IPS-18c (cell line): Measurements from ENCODE around the gene EMP3.

Experiments
- H3K4me3 ChIP-seq: 2 replicates; pipeline ENCODE4 v1.7.0; 2013; ENCODE audit warnings: low read depth, mild to moderate bottlenecking, low read length, moderate library complexity; ENCODE audit not compliant: insufficient read depth
- H3K9me3 ChIP-seq: one replicate; pipeline ENCODE4 v1.6.1; 2013; ENCODE audit warnings: mild to moderate bottlenecking, low read length, moderate library complexity; ENCODE audit not compliant: control insufficient read depth, insufficient read depth

Gene EMP3

DNA sequence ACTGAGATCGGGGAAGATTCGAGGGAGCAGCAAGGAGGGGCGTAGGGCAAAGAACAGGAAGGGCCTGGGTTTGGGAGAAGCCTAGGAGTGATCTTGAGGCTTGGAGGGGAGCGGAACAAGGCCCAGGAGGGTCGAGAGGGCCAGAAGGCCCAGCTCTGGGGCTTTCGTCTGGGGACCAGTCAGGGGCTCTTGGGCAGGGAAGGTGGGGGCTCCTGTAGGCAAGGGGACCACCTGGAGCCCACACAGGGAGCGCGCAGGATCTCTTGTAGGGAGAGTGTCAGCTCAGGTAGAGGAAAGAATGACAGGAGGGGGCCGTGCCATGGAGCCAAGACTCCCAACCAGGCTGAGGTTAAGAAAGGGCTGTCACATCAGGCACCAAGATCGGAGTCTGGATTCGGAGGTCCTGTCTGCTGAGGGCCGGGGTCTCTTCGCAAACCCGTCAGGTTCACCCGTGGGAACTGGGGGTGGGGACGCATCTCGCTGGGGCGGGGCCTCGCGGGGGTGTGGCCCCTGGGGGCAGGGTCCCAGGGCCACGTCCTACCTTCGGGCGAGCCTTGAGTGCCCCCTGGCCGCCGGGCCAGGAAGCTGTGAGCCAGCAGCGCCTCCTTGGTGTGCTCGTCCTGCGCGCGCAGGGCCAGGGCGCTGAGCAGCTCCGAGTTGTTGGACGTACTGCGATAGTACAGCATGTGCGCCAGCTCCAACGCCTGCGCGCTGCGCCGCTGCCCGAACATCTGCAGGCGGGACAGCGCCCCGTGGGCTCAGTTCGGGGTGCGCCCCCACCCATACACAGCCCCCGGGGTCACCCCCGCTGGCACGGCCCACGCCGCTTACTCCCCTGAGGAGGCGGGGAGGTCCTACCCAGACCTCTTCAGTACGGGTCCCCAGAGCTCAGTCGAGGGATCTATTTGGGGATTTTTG, 8.4 kb downstream of the EMP3 start:
- H3K9me3 ChIP-seq: no peaks in the 10 kb centered on the region
- peak overlapping the region; percentile 50 for H3K4me3 ChIP-seq

DNA sequence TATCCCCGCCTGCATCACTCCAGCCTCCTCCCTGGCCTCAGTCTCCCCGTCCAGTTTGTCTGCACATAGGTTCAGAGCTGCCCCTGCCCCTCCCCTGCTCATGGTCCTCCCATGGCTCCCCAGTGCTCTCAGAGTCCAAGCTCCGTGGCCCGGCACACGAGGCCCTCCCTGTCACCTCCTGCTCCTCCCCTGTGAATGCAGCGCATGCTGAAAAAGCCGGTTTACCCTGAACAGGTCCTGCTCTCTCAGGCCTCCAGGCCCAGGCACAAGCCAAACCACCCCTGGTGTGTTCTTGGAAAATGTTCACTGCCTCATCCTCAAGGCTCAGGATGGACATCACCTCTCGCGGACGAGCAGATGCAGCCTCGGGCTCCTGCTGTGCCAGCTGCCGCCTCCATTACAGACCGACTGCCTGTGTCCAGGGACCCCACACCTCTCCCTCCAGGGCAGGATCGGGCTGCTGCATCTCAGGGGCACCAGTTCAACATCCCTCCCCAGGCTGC, 13.0 kb downstream of the EMP3 start:
- H3K9me3 ChIP-seq: no peaks in the 10 kb centered on the region
- H3K4me3 ChIP-seq: no peak overlapping the region

- Histone ChIP-seq H3K9me3 (no peaks in the 10 kb centered on the region), H3K4me3 (no peak overlapping the region)
These were observed 13.6 kb downstream of the EMP3 start for GRCh38 chr19:48338802-48339503.

DNA sequence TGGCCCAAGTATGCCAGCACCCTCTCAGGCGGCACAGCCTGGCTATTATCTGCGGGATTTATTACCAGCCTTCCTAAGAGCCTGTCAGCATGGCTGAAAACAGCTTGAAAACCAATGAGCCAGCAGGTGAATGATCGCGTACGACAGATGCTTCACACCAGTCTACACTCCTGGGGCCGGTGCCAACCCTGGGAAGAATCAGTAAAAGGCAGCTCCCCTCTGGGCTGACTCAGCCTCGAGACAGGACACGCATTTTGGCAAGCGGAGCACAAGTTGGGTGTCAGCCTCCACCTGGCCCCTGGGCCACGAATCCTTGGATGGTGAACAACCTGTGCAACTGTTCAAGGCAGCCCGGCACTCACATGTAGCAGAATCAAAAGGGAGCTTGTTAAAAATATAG, 15.6 kb downstream of the EMP3 start:
- Histone ChIP-seq H3K9me3 (no peaks in the 10 kb centered on the region), H3K4me3 (no peak overlapping the region)

DNA sequence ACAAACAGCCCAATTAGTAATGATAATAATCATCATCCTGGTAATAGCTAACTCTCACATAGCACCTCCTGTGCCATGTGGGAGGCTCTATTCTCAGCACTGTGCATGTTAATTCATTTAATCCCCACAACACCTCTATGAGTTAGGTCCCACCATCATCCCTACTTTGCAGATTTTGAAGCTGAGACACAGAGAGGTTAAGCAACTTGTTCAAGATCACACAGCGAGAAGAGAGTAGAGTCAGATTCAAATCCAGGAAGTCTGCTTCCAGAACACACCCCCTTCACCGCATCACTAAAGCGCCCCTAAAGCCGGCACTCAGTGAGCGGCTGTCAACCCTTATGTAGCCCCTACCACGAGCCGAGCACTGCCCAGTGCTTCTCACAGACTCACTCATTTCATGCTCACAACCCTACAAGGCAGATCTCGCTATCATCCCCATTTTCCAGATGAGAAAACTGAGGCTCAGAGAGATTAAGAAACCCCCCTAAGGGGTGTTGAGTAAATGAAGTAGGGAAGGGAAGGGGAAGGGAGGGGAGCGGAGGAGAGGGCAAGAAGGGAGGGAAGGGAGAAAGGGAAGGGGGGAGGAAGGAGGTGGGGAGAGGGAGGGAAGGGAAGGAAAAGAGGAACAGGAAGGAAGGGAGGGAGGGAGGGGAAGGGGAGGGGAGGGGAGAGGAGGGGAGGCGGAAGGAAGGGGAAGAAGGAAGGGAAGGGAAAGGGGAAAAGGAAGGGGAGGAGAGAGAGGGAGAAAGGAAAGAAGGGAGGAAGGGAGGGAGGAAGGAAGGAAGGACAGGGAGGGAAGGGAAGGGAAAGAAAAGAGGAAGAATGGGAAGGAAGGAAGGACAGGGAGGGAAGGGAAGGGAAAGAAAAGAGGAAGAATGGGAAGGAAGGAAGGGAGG, 16.4 kb downstream of the EMP3 start:
- Histone ChIP-seq H3K9me3 (no peaks in the 10 kb centered on the region), H3K4me3 (no peak overlapping the region)

- Histone ChIP-seq H3K9me3 (no peaks in the 10 kb centered on the region), H3K4me3 (no peak overlapping the region)
These were observed 17.0 kb downstream of the EMP3 start for GRCh38 chr19:48342414-48342738.

DNA sequence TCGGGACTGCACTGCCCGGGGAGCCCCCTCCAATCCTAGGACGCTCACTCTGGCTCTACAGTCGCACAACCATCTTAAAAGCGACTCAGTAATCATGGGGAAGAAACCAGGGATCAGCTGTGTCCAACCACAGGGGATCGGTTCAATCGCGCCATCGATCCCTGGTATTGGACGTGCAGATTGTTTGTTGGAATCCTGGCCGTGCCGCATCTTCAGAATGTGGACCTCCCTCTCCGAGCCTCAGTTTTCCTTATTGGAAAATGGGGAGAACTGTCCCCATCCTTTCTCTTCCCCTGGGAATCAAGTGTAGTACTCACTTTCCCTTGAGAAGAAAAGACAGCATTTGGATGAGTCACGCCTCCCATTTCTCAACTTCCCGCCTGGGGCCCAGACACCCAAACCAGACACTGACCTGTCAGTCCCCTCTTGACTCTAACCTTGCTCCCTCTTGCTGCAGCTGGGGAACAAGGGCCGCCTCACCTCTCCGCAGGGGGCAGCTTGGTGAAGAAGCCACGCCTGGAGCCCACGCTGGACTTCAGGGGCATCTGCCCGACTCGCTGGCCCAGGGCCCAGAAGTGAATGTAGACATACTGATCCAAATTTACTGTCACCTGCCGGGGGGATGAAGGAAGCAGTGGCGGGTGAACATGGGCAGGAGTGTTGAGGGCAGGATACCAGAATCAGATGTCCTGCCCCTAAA, 17.6 kb downstream of the EMP3 start:
- H3K4me3 ChIP-seq: no peak overlapping the region
- H3K9me3 ChIP-seq: no peaks in the 10 kb centered on the region

DNA sequence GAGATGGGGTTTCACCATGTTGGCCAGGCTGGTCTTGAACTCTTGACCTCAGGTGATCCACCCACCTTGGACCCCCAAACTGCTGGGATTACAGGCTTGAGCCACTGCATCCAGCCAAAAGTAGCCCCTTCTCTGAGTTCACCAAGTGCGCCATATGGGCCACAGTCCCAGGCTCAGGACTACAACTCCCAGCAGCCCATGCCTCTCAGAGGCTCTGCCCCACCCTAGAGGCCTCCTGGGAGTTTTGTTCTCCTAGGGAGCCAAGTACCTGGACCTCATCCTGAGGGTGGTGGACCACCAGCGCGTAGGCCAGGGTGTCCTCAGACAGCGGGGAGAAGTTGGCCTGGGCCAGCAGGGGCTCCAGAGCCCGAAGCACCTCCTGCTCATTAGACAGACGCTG, 19.5 kb downstream of the EMP3 start:
- Histone ChIP-seq H3K9me3 (no peaks in the 10 kb centered on the region), H3K4me3 (no peak overlapping the region; the same call in 1 of the 2 replicates)

DNA sequence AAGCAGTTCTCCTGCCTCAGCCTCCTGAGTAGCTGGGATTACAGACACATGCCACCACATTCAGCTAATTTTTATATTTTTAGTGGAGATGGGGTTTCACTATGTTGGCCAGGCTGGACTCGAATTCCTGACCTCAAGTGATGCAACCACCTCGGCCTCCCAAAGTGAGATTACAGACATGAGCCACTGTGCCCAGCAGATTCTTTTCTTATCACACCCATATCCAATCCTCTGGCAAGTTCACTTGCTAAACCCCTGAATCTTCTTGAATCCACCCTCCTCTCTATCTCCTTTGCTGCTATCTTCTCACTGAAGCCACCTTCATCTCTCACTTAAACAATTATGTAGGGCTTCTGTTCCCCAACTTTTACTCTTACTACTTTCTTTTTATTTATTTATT, 20.8 kb downstream of the EMP3 start:
- no peaks in the 10 kb centered on the region for H3K9me3 ChIP-seq
- no peak overlapping the region for H3K4me3 ChIP-seq

- H3K4me3 ChIP-seq: no peak overlapping the region
- H3K9me3 ChIP-seq: peaks cover 2% of the 10 kb centered on the region
These were observed 22.7 kb downstream of the EMP3 start for GRCh38 chr19:48348045-48348444.

DNA sequence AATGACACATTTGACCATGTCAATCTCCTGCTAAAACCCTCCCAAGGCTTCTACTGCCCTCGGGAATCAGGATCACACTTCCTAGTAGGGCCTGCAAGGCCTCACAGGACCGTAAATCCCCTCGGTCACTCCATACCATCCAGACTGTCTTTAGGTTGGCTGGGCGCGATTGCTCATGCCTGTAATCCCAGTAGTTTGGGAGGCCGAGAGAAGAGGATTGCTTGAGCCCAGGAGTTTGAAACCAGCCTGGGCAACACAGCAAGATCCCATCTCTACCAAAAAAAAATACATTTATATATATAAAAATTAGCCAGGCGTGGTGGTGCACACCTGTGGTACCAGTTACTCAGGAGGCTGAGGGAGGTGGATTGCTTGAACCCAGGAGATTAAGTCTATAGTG, 23.4 kb downstream of the EMP3 start:
- no peak overlapping the region for H3K4me3 ChIP-seq
- H3K9me3 ChIP-seq: peaks cover 2% of the 10 kb centered on the region

DNA sequence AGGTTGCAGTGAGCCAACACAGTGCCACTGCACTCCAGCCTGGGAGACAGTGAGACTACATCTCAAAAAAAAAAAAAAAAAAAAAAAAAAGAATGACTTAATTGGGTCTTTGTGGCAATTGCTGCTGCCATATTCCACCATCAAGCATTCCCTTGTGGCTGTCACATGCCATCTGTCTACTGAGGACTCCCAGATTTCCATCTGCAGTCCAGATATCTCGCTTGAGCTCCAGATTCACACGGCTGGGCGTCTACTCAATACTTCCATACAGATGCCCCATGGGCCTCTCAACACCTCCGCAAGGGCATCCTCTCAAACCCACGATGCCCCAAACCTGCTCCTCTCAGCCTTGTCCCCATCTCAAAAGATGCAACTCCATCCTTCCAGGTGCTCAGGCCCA, 25.5 kb downstream of the EMP3 start:
- Histone ChIP-seq H3K4me3 (no peak overlapping the region), H3K9me3 (peaks cover 2% of the 10 kb centered on the region)

DNA sequence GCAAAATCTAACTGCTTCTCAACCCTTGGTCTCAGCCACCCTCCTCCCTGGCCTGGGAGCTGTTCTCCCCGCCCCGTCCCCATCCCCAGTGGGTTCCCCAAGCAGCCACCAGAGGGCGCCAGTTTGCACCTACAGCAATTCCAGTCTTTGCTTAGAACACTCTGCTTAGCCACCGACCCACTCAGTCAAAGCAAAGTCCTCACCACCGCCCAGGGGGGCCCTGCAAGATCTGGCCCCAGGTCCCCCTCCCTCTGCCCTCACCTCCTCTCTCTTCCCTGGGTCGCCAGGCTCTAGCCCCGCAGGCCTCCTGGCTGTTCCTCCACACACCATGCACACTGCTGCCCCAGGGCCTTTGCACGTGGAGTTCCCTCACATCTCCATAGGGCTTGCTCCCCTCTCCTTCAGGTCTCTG, 26.0 kb downstream of the EMP3 start:
- Histone ChIP-seq H3K9me3 (peaks cover 2% of the 10 kb centered on the region), H3K4me3 (no peak overlapping the region)

- Histone ChIP-seq H3K9me3 (peaks cover 2% of the 10 kb centered on the region), H3K4me3 (no peak overlapping the region)
These were observed 28.3 kb downstream of the EMP3 start for GRCh38 chr19:48353677-48354076.

DNA sequence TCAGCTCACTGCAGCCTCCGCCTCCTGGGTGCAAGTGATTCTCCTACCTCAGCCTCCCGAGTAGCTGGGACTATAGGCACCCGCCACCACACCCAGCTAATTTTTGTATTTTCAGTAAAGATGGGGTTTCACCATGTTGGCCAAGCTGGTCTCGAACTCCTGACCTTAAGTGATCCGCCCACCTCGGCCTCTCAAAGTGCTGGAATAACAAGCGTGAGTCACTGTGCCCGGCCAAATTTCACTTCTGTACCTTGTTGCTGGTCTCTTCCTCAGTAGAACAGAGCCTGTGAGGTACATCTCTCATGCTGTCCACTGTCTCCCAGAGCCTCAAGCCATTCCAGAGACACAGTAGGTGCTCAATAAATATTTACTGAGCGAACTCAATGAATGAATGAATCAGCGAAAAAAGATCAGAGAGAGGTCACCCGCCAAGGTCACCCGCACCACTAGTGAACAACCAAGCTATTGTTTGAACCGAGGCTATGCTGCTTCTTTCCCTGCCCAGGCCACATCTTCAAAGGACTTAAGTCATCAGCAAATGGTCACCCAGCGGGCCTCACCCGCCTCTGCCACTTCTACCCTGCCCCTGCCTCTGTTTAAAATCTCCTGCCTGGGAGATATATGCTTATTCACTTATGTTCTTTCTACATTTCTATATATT, 29.1 kb downstream of the EMP3 start:
- Histone ChIP-seq H3K9me3 (peaks cover 2% of the 10 kb centered on the region), H3K4me3 (no peak overlapping the region)

GRCh38 chr19:48355365-48355954, 30.1 kb downstream of the EMP3 start:
- peaks cover 2% of the 10 kb centered on the region for H3K9me3 ChIP-seq
- no peak overlapping the region for H3K4me3 ChIP-seq
